MCF 10A (cell line): Measurements from ENCODE around the gene EXOC7. TPM values are rescaled to one million over a fixed set of nuclear protein-coding genes. Genes with fewer than 3 reads are reported as not detected.

Experiments
- BruUV-seq: library from RNA; stranded (reverse); fragments of 400-500 nt; replicated peaks from 2 replicates; lab custom pipeline; 2021; lab: Mats Ljungman, UMichigan
- CTCF ChIA-PET: fragments of 300-600 bp; sonication (Branson Sonifier 250); formaldehyde crosslinking; extraction: SDS; loops from one replicate; lab custom pipeline; 2021; ENCODE audit warnings: antibody characterized with exemption, inconsistent platforms; lab: Yijun Ruan, JAX
- POLR2A ChIA-PET: fragments of 300-600, 350-650 bp; sonication (Branson Sonifier 250); formaldehyde crosslinking; extraction: SDS; loops from one replicate; lab custom pipeline; 2020; ENCODE audit warnings: antibody characterized with exemption, inconsistent platforms; lab: Yijun Ruan, JAX
- DNase-seq: peaks from one replicate; pipeline ENCODE4 v3.0.0-alpha.2; 2018; ENCODE audit not compliant: unreplicated experiment
- H3K27ac Mint-ChIP-seq: one replicate; pipeline ENCODE4 v1.8.0; 2022; ENCODE audit warnings: mild to moderate bottlenecking, low read depth, mixed read lengths; ENCODE audit not compliant: unreplicated experiment
- H3K27me3 Mint-ChIP-seq: one replicate; pipeline ENCODE4 v1.8.0; 2022; ENCODE audit warnings: mixed read lengths; ENCODE audit not compliant: insufficient read depth, unreplicated experiment
- H3K36me3 Mint-ChIP-seq: one replicate; pipeline ENCODE4 v1.8.0; 2022; ENCODE audit warnings: mild to moderate bottlenecking, moderate library complexity, mixed read lengths; ENCODE audit not compliant: insufficient read depth, unreplicated experiment
- H3K4me1 Mint-ChIP-seq: one replicate; pipeline ENCODE4 v1.8.0; 2022; ENCODE audit warnings: mixed read lengths; ENCODE audit not compliant: insufficient read depth, unreplicated experiment
- H3K4me3 Mint-ChIP-seq: one replicate; pipeline ENCODE4 v1.8.0; 2022; ENCODE audit warnings: mild to moderate bottlenecking, moderate library complexity, mixed read lengths; ENCODE audit not compliant: unreplicated experiment
- H3K9me3 Mint-ChIP-seq: one replicate; pipeline ENCODE4 v1.8.0; 2022; ENCODE audit warnings: mixed read lengths; ENCODE audit not compliant: unreplicated experiment
- intact Hi-C: fragments of 100-400 bp; cut with micrococcal nuclease; formaldehyde crosslinking; loops from 2 replicates; pipeline ENCODE4 v1.14.1; 2022
- microRNA-seq: library from miRNA; unstranded; fragments of <30 nt; microRNA quantifications from one replicate; pipeline ENCODE4 v1.2.0, GENCODE V29; 2022
- total RNA-seq: library from RNA; stranded (reverse); gene quantifications from 2 replicates; pipeline ENCODE4 v1.2.3, GENCODE V29; 2022
- TF ChIP-seq, protein P1 (sequence below): fragments of 200-600 bp; IDR thresholded peaks from one replicate; pipeline ENCODE4 v1.8.0; 2022; ENCODE audit warnings: antibody characterized with exemption, mild to moderate bottlenecking; ENCODE audit not compliant: unreplicated experiment

The EXOC7 gene
- total RNA-seq, 1 experiment from 2014 or later, result 80.8 TPM

DNA sequence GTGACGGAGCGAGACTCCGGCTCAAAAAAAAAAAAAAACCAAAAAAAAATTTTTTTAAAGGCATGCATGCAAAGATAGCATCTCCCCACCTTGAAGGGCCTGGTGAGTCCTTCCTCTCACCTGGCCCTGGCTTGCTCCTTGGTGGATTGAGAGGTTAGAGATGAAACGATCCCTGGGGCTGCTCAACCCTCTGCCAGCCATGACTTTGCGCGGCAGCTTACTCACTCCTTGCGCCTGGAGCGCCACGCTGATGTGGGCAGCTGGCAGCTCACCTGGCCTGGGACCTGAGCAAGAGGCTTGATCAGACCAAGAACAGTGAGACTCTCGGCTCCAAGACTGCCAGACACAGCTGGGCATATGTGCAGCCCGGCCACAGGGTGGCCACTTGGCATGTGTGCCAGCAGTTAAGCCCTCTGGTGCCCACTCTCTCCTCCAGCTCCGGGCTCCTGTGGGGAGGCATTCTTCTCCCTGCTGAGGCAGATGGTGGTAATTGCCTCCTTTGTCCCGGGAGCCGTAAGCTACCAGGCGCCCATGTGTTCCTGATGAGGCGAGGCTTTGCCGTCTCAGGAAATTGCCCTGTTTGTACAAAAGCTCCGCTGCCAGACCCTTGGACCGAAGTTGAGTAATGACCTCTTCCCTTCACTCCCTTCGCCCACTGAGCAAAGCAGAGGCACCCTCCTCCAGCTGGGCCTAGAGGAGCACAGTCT, 71.4 kb downstream of the EXOC7 start:
- no peak for DNase-seq
- POLR2A ChIA-PET, result interaction anchor here (0.9 to 1.1 kb wide), 3 partner anchors 13 to 127 kb away, joined by 3 to 4 read pairs (median 3); partner anchors contain the start of gene MRPL38
- intact Hi-C loops, result no loop called here

More for the DNA sequence above, 71.4 kb downstream of the EXOC7 start:
- H3K27me3 Mint-ChIP-seq, result no peaks in the 10 kb centered on the region
- H3K4me3 Mint-ChIP-seq, result no peak overlapping the region
- CTCF ChIA-PET, result interaction anchor here (0.7 to 1.2 kb wide), 4 partner anchors 15 to 324 kb away, joined by 3 to 5 read pairs (median 3); no protein-coding TSS in a partner anchor
- H3K4me1 Mint-ChIP-seq, result no peaks in the 10 kb centered on the region
- BruUV-seq, result no TSS peak
- TF ChIP-seq, protein P1, sequence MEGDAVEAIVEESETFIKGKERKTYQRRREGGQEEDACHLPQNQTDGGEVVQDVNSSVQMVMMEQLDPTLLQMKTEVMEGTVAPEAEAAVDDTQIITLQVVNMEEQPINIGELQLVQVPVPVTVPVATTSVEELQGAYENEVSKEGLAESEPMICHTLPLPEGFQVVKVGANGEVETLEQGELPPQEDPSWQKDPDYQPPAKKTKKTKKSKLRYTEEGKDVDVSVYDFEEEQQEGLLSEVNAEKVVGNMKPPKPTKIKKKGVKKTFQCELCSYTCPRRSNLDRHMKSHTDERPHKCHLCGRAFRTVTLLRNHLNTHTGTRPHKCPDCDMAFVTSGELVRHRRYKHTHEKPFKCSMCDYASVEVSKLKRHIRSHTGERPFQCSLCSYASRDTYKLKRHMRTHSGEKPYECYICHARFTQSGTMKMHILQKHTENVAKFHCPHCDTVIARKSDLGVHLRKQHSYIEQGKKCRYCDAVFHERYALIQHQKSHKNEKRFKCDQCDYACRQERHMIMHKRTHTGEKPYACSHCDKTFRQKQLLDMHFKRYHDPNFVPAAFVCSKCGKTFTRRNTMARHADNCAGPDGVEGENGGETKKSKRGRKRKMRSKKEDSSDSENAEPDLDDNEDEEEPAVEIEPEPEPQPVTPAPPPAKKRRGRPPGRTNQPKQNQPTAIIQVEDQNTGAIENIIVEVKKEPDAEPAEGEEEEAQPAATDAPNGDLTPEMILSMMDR, result no peak
- no peaks in the 10 kb centered on the region for H3K36me3 Mint-ChIP-seq
- no peak overlapping the region for H3K27ac Mint-ChIP-seq
- no peaks in the 10 kb centered on the region for H3K9me3 Mint-ChIP-seq

Small RNAs within 50 kb of the gene (microRNA-seq; reads per million reads assigned to microRNA genes)
- 1.1 reads per million for gene MIR6868

Other genes starting within 250 kb of the EXOC7 start
- 55.7 and 97.9 TPM in 2 replicates for gene WBP2, start 248.5 kb downstream of the EXOC7 start, total RNA-seq
- 23.6 and 25.7 TPM in 2 replicates for gene TRIM47, start 225.2 kb downstream of the EXOC7 start, total RNA-seq
- 15.9 and 17.4 TPM in 2 replicates for gene TRIM65, start 206.8 kb downstream of the EXOC7 start, total RNA-seq
- 97.9 and 111 TPM in 2 replicates for gene MRPL38, start 198.9 kb downstream of the EXOC7 start, total RNA-seq
- gene FBF1, start 162.7 kb downstream of the EXOC7 start, total RNA-seq, result 14.0 and 18.8 TPM in 2 replicates
- gene ACOX1, start 124.6 kb downstream of the EXOC7 start, total RNA-seq, result 23.4 and 26.0 TPM in 2 replicates
- gene TEN1, start 124.5 kb downstream of the EXOC7 start, total RNA-seq, result 13.0 and 15.4 TPM in 2 replicates
- gene CDK3, start 102.9 kb downstream of the EXOC7 start, total RNA-seq, result 5.3 and 5.7 TPM in 2 replicates
- 7.7 and 8.1 TPM in 2 replicates for gene EVPL, start 76.5 kb downstream of the EXOC7 start, total RNA-seq
- 80.8 and 106 TPM in 2 replicates for gene SRP68, start 31.3 kb downstream of the EXOC7 start, total RNA-seq
- 0.37 TPM in 1 of 2 replicates, not detected in the other for gene GALR2, start 29.0 kb downstream of the EXOC7 start, total RNA-seq
- not detected in 2 replicates for gene ZACN, start 24.6 kb downstream of the EXOC7 start, total RNA-seq
- gene FOXJ1, start 37.5 kb upstream of the EXOC7 start, total RNA-seq, result not detected in 2 replicates
- 0.17 and 0.44 TPM in 2 replicates for gene RNF157, start 136.7 kb upstream of the EXOC7 start, total RNA-seq
- gene UBALD2, start 161.6 kb upstream of the EXOC7 start, total RNA-seq, result 84.9 and 109 TPM in 2 replicates
- gene QRICH2, start 204.5 kb upstream of the EXOC7 start, total RNA-seq, result 0.56 and 3.2 TPM in 2 replicates